Bronchial epithelial cell (primary cell): ENCODE results near the gene MCF2L2. TPM values are rescaled to one million over a fixed set of nuclear protein-coding genes. Genes with fewer than 3 reads are reported as not detected.
A peak's percentile ranks its signal among the peaks of the same experiment; 100 is the strongest.
"Not testable (repeated sequence)": the region's sequence is repeated elsewhere in the genome, so short reads cannot be mapped to it uniquely, and the experiment has no call there.

ENCODE experiments used
- DNase-seq: peaks from one replicate; pipeline ENCODE4 v3.0.0-alpha.2; 2010; ENCODE audit warnings: low read depth
- FAIRE-seq: peaks from 2 replicates; lab custom pipeline; 2011; peaks lifted over from hg19 to GRCh38; lab: Jason Lieb, UNC
- H3K27me3 ChIP-seq: 2 replicates; pipeline ENCODE4 v1.5.1; 2011; ENCODE audit warnings: low read length; ENCODE audit not compliant: control insufficient read depth, insufficient read depth
- H3K36me3 ChIP-seq: 2 replicates; pipeline ENCODE4 v1.5.1; 2011; ENCODE audit warnings: low read length; ENCODE audit not compliant: control insufficient read depth, insufficient read depth
- H3K4me3 ChIP-seq: 2 replicates; pipeline ENCODE4 v1.5.1; 2011; ENCODE audit warnings: mild to moderate bottlenecking, low read depth, low read length, control low read depth
- total RNA-seq: library from RNA; depleted of rRNA; stranded (reverse); fragments of >200 nt; gene quantifications from 2 replicates; pipeline ENCODE4 v1.2.1, GENCODE V29; 2014
- TF ChIP-seq, protein P1 (sequence below): IDR thresholded peaks from 2 replicates; pipeline ENCODE4 v1.5.1; 2011; ENCODE audit warnings: mild to moderate bottlenecking, moderate library complexity, low read length, control low read depth, inconsistent platforms; ENCODE audit not compliant: insufficient read depth, severe bottlenecking

Gene MCF2L2
- total RNA-seq, 1 donor from 2014 or later, result 0.26 TPM

DNA sequence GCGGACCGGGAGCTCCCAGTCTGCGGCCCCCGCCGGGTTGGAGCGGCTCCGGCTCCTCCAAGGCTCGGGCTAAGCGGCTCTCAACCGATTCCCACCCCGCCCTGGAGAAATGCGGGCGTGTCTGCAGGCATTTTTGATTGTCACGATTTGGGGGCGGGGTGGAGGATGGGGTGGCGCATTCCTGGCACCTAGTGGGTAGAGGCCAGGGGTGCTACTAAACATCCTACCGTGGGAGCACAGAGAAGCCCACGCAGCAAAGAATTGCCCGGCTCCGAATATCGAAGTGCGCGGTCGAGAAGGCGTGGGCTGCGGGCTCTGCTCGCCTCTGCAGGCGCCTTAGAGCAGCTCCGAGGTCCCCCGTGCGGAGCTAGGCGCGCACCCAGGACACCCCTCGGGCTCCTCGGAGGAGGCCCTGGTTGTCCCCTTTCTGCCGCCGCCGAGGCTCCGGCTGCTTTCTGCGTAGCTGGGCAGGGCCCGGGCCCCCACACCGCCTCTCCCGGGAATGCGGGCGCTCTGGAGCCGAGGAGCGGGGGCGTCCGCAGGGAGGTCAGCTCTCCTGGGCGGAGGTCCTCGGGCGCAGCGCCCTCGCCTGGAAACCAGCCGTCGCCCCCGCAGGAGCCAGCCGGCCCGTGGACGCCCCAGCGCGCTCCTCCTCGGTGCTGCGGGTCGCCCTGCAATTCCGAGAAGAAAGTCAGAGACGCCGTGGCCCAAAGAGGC, 249.4 kb downstream of the MCF2L2 start:
- Histone ChIP-seq H3K36me3 (no peaks in the 10 kb centered on the region), H3K4me3 (peak overlapping the region; percentile 46), H3K27me3 (peaks cover 11% of the 10 kb centered on the region)
- FAIRE-seq (no peak), DNase-seq (peak; percentile 22)
- TF ChIP-seq, protein P1, sequence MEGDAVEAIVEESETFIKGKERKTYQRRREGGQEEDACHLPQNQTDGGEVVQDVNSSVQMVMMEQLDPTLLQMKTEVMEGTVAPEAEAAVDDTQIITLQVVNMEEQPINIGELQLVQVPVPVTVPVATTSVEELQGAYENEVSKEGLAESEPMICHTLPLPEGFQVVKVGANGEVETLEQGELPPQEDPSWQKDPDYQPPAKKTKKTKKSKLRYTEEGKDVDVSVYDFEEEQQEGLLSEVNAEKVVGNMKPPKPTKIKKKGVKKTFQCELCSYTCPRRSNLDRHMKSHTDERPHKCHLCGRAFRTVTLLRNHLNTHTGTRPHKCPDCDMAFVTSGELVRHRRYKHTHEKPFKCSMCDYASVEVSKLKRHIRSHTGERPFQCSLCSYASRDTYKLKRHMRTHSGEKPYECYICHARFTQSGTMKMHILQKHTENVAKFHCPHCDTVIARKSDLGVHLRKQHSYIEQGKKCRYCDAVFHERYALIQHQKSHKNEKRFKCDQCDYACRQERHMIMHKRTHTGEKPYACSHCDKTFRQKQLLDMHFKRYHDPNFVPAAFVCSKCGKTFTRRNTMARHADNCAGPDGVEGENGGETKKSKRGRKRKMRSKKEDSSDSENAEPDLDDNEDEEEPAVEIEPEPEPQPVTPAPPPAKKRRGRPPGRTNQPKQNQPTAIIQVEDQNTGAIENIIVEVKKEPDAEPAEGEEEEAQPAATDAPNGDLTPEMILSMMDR, result peak; percentile 37

DNA sequence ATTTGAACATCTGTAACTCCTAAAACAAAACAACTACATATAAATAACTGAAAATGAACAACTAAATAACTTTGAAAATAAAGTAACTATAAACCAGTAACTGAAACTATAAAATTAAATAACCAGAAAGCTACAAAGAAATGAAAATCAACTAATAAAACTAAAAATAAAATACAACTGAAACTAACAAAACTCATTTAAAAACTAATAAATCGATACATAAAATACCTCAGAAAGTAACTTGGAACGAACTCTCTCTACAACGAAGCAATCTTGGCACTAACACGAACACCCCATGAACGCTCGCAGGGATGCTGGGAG, 249.9 kb downstream of the MCF2L2 start:
- peaks cover 11% of the 10 kb centered on the region for H3K27me3 ChIP-seq
- no peak for FAIRE-seq
- peak overlapping the region; percentile 46 for H3K4me3 ChIP-seq
- TF ChIP-seq, protein P1, result no peak
- H3K36me3 ChIP-seq, result no peaks in the 10 kb centered on the region
- DNase-seq, result no peak

DNA sequence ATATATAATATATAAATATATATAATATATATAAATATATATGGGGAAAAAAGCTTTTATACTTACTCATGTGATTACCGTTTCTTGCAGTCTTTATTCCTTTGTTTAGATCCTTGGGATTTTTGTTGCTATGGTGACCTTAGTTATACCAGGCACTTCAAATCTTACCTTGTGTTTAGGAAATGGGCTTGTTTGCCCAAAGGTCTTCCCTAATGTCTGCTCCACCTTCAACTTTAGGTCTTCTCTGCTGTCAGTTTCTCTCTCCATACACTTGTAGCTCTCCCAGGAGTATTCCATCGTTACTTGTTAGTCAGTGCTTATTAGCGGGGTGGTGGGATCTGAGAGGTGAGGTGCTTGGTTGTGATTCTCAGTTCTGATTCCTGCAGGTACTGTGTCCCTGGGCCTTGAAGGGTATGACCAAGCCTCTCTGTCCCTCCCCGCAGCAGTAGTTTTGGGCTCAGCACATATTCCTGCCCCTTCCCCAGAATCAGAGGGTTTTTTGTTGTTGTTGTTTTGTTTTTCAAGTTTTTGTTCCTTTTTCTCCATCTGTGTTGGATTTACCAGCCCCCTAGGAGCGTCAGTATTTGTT, 256.3 kb downstream of the MCF2L2 start:
- no peak for DNase-seq
- FAIRE-seq, result no peak
- Histone ChIP-seq H3K36me3 (no peaks in the 10 kb centered on the region), H3K27me3 (no peaks in the 10 kb centered on the region), H3K4me3 (no peak overlapping the region)
- TF ChIP-seq, protein P1, result no peak

DNA sequence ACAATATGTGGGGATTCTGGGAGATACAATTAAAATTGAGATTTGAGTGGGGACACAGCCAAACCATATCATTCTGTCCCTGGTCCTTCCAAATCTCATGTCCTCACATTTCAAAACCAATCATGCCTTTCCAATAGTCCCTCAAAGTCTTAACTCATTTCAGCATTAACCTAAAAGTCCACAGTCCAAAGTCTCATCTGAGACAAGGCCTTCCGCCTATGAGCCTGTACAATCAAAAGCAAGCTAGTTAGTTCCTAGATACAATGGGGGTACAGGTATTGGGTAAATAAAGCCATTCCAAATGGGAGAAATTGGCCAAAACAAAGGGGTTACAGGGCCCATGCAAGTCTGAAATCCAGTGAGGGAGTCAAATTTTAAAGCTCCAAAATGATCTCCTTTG, 260.4 kb downstream of the MCF2L2 start:
- FAIRE-seq, H3K36me3 ChIP-seq, H3K27me3 ChIP-seq, H3K4me3 ChIP-seq, DNase-seq: not testable (repeated sequence)

DNA sequence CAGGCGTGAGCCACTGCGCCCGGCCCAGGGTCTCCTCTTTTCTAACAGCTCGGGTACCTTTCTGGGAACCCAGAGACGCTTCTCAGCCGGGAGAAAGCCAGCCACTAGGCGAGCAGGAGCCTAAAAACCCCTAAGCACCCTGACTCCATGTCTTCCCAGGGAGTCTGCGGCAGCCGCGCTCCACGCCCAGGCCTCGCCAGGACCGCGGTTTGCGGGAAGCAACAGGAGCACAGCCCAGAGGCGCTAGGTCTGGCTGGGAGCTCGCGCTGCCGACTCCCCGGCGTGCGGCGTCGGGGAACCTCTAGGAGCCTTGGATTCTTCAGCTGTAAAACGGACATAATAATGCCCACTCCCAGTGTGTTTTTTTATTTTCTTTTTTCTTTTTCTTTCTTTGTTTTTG, 264.9 kb downstream of the MCF2L2 start:
- Histone ChIP-seq H3K4me3 (no peak overlapping the region), H3K36me3 (no peaks in the 10 kb centered on the region), H3K27me3 (no peaks in the 10 kb centered on the region)
- DNase-seq (no peak), FAIRE-seq (no peak)
- TF ChIP-seq, protein P1, result no peak

DNA sequence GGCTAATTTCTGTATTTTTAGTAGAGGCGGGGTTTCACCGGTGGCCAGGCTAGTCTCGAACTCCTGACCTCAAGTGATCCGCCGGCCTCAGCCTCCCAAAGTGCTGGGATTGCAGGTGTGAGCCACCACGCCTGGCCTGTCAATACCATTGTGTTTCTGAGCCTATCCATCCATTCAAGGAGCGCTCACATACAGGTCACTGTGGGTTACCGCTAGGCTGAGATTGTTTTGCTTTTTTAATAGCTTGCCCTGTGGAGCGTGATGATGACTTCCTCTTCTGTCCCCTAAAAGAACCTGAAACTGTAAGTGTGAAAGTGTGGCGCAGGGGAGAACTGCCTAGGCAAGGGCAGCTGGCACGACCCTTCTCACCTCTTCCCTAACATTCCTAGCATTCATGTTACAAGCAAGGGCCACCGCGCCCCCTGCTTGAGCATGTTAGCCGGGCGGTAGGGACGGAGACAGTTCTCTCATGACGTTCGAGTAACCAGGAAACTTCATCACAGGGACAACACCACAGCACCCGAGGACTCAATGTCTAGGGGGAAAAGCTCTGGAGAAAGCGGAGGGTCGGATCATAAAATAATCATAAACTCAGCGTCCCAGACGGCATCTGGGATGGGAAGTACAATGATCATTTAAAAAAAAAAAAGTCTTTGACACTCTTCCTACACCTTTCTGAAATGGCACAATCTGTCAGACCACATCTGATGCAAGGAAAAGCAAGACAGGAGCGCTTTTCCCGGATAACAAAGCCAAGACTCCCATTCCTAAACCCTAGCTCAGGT, 266.7 kb downstream of the MCF2L2 start:
- no peaks in the 10 kb centered on the region for H3K27me3 ChIP-seq
- DNase-seq (peak; percentile 12), FAIRE-seq (no peak)
- TF ChIP-seq, protein P1, result no peak
- H3K4me3 ChIP-seq, result peak overlapping the region; percentile 61
- no peaks in the 10 kb centered on the region for H3K36me3 ChIP-seq
